DMS79 (cell line): ENCODE results near the gene MFSD6.
A peak's percentile ranks its signal among the peaks of the same experiment; 100 is the strongest.
"Not testable (repeated sequence)": the region's sequence is repeated elsewhere in the genome, so short reads cannot be mapped to it uniquely, and the experiment has no call there.

Experiments used
- DNase-seq: peaks from one replicate; lab custom pipeline; 2025; lab: John Stamatoyannopoulos, UW

Gene MFSD6

DNA sequence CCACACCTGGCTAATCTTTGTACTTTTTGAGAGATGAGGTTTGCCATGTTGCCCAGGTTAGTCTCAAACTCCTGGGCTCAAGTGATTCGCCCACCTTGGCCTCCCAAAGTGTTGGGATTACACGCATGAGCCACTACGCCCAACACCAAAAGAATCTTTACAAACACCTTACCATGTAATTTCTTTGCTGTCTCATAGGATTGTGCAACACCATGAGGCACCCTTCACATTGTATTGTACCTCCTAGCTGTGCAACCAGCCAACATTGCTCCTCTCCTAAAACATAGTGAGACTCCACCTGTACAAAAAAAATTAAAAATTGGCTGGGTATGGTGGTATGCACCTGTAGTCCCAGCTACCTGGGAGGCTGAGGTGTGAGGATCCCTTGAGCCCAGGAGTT lies 3.1 kb upstream of the MFSD6 start:
- DNase-seq = no peak

DNA sequence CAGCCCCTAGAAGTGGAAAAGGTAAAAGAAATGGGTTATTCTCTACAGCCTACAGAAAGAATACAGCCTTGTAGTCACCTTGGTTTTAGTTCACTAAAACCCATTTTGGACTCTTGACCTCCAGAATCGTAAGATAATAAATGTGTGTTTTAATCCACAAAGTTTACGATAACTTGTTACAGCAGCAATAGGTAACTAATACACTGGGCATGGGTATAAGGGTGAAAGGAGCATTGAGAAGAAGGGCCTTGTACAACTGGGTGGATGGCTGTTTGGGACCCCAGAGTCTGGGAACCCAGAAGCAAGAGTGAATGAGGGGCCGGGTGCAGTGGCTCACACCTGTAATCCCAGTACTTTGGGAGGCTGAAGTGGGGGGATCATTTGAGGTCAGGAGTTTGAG lies 2.2 kb upstream of the MFSD6 start:
- DNase-seq = no peak

DNA sequence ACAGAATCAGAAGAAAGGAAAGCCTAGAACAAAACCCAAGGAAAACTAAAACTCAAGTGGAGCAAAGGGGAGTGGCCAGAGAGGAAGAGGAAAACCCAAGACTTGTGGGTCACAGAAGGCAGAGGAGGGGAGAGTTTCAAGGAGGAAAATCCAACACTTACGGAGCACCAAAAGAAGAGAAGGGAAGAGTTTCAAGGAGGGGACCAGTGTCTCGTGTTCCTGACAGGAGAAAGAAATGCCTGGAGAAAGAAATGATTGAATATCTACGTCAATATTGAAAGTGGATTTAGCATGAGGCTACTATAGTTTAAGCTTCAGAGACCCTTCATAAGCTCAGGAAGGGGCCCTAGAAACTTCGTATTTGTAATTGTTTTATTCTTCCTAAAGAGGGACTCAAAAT lies 1.4 kb upstream of the MFSD6 start:
- DNase-seq = no peak

DNA sequence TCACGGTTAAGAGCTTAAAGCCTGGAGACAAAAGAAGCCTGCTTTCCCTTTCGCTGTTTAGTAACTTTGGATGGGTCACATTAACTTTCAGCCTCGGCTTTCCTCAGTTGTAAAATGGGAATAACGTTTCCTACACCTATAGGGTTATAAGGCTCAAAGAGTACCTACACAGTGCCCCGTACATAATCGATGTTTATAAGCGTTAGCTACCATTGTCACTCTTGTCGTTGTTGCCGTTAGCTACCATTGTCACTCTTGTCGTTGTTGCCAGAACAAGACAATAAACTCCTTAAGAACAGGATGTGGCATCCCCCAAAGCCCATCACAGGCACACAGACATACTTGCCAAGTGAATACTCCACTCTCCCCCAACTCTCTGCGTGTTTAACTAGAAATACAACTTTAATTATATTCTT lies 901 bp upstream of the MFSD6 start:
- DNase-seq = peak; percentile 11

DNA sequence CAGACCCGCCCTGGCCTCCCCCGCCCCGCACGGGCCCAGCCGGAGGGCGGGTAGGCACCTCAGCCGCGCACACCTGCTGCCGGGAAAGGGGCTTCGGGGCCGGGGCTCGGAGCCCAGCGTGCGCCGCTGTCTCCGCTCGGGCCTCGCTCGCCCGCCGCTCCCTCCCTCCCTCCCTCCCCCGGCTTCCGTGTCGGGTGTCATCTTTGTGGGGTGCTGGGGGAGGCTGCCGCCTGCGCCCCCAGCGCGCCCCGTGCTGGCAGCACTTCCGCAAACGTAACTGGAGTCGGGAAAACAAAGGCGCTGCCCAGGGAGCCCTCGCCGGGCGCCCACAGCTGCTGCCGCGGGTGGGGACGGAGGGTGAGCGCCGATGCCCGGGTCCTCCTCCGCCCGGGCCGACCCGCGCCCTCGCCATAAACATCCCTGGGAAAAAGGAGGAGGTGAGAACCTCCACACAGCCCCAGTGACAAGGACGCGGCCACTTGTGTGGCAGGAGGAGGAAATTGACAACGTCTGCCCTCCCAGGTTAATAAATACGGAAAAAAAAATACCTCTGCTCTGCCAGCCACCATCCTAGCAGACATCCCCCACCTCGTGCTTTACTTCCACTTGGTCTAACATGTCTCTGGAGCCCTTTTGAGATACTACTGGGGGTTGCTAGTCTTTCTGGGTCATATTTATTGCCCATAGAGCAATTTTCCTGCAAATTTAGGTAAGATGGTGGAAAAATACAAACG lies 550 bp downstream of the MFSD6 start:
- DNase-seq = peak; percentile 55

DNA sequence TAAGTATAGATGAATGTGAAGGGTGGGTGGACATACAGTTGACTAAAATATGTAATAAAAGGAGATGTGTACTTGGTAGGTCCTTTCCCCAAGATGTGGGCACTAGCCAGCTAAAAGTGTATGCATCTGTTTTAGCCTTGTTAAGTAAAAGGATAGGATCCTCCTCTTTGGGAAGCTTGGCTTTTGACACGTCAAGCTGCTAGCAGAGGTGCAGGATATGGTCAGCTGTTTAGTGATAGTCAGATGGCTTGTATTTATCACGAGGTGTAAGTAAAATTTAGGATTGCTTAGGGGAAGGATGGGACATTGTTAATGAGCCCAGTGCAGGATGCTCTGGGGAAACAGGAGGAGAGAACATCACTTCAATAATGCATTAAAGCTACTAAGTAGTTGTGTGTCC lies 1.5 kb downstream of the MFSD6 start:
- DNase-seq = no peak

DNA sequence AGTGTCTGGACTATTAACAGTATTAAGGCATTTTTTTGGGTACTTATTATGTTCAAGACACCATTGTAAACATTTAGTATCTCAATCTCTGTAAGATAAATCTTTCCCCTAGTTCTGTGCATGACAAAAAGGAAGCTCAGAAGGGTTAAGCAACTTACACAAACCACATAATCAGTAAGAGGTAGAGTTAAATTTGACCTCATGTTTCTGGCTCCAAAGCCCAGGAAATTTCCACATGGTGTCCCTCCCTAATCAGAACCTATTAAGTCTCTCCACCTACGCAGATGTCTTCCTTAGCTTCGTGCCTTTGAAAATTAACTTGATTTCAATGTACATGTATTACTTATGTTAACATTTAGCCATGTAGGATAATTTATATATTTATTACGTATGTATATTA lies 2.0 kb downstream of the MFSD6 start:
- DNase-seq = no peak

DNA sequence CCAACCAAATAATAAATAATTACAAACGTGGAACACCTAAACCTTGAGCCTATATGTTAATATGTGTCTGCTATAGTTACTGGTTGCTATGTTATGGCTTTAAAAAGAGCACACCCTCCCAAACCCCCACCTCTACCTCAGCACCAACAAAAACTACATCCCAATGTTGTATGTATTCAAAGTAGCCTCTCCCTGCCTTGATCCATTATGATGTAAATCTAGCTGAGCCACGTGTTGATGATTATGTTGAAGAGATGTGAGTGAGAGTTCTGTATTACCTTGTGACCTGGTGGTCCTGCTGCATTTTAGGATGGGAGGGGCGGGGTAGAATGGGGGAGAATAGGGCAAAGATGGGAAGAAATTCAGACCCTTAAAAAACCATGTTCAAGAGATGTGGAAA lies 4.8 kb downstream of the MFSD6 start:
- DNase-seq = no peak

DNA sequence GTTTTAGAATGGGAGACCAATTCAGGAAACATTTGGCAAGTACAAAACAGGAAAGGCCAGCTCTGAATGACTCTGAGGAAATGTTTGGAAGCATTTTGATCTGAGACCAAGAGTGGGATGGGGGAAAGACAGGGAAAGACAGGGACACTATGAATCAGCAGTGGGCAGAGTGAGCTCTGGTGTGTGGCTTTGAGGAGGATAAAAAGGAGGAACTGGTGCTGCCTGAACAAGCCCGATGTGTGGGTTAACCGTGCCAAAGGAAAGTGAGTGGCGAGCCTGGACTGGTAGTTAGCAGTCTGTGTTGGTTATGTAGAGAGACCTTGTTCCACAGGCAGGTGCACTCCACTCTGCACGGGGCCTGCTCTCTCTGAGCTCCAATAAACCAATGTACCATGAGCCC lies 5.3 kb downstream of the MFSD6 start:
- no peak for DNase-seq

DNA sequence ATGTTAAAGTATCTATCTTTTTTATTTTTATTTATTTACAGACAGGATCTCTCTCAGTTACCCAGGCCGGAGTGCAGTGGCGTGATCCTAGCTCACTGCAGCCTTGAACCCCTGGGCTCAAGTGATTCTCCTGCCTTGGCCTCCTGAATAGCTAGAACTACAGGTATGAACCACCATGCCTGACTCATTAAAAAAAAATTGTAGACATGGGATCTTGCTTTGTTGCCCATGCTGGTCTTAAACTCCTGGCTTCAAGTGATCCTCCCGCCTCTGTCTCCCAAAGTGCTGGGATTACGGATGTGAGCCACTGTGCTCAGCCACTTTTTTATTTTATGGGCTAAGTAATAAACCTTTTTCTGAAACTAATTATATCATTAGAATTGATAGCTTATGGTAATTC lies 7.1 kb downstream of the MFSD6 start:
- no peak for DNase-seq

DNA sequence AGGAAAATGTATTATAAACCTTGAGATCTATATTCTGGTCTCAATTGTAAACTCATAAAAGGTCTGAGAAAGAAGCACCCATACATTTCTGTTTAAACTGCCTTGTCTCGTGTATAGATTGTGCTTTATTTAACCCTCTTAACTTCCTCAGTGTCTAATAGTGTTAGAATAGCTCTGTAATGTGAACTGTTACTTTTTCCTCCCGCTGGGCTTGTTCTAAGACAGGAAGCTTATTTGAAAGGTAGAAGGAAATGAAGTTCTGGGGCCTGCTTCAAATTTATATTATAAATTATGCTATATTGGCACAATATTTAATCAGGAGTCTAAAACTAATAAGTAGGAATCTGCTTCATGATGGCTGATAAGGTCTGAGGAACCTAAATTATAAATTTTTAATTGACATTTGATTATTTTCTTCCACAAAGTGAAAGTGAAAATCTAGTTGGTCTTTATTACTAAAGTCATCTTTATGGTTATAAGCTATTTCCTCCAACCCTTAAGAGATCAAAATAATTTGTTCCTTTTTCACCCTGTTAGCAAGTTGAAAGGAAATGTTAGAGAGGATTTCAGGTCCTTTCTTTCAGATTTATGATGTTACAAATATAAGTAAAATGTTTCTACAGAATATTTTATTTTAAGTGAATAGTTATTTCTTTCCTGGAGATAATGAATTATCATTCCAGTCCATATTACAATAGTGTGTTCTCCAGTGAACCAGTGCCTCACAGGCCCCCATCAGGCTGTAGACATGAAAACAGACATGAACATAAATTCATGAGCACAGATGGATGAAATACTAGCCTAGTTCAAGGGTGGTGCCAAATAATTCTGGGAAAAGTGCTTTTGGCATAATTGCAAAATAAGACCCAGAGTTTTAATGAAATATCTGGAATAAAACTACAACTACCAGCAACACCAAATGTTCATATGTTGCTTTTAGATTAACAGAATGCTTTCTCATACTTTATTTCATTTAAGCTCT lies 7.9 kb downstream of the MFSD6 start:
- no peak for DNase-seq

DNA sequence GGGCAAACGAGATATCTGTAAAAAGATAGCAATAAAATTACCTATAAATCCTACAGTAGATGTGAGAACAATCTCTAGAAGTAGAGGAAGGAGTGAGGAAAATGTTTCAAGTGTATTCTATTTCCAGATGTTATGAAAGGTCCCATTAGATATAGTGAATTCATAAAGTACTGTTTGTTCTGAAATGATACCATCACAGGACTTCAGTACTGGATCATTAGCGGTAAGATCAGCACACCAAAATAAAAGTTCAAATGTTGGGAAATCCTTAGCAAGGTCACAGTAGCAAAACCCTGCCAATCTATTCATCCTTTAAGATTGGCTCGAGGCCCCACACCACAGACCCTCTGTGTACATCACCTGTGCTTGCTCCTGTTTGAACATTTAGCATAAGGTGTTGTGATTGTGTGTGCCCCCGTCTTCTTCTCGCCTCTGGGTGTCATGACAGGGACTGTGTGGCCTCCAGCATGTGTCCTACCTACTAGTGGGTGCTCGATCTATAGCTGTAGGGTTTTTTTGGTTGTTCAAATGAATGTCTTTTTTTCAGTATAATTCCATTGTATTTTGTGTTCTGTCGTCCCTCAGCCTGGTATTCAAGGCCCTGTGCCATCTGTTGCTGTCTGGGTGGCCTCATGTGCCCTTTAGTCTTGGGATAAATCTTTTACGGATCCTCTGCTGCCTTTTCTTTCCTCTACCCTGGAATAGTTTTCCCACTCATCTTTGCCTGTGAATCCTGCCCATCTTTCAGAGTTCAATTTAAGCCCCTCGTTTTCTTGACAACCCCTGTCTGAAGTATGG lies 9.1 kb downstream of the MFSD6 start:
- no peak for DNase-seq

DNA sequence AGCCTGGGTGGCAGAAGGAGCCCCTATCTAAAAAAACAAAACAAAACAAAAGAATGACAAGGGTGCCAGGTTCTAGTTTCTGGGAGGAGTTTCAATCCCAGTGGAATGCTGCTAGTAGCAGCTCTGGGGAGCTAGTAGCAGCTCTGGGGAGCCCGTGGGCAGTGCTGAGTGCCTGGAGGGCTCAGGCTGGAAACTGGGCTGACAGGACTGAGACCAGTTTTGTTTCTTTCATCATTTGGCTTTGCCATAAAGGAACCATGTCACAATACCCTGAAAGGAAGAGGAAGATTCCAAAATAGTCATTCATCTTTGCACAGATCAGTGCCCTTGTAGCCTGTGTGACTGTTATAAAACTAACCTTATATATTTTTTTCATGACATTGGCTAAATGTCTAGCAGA lies 10.6 kb downstream of the MFSD6 start:
- DNase-seq = no peak

DNA sequence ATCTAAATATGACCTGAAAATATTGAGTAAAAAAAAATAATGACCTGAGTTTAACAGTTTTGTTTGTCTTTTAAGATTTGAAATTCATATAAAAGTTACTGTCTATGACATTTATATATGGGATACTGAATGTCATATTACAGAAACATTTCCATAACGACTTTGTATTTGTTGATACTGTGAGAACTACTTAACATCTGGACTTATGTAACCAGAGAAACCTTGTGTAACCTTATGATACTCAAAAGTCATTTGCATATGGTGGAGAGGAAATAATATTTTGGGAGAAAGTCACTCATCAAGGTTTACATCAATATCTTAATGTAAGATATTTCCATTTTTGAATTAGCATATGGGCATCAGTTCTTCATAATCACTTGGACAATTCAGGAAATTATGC lies 12.6 kb downstream of the MFSD6 start:
- no peak for DNase-seq

DNA sequence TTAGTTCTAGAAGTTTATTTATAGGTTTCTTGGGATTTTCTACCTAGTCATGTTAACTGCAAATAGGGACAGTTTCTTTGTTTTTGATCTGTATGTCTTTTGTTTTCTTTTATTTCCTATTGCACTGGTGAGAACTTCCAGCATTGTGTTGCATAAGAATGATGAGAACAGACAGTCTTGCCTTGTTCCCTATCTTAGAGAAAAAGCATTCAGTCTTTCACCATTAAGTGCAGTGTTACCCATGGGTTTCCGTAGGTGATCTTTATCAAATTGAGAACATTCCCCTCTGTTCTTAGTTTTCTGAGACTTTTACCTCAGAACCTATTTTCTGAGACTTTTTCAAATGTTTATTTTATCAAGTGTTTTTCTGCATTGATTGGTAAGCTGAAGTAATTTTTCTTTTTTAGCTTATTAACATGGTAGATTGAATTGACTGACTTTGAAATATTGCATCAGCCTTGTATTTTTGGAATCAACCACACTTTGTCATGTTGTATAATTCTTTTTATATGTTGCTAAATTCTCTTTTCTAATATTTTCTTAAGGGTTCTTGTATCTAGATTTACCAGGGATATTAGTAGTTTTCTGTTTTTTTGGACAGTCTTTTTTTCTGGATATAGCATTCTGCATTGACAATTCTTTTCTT lies 17.2 kb downstream of the MFSD6 start:
- no peak for DNase-seq

DNA sequence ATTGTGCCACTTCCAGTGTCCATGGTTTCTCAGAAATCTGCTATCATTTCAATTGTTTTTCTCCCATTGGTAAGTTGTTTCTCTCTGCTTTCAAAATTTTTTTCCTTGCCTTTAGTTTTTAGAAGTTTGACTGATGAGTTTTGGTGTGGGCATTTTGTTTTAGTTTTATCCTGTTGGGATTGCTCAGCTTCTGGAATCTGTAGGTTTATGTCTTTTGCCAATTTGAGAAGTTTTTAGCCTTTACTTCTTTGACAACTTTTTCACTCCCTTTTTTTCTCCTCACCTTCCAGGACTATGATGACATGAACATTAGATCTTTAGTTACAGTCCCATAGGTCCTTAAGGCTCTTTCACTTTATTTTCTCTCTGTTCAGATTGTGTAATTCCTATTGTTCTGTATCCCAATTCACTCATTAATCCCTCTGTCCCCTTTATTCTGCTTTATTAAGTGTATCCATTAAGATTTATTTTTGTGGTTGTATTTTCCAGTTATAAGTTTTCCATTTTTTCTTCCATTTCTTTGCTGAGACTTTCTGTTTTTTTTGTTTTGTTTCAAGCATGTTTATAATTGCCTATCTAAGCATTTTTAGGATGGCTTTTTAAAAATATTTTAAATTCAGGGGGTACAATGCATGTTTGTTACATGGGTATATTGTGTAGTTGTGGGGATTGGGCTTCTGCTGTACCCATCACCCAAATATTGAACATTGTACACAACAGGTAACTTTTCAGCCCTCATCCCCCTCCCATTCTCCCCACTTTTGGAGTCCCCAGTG lies 17.9 kb downstream of the MFSD6 start:
- DNase-seq = no peak

DNA sequence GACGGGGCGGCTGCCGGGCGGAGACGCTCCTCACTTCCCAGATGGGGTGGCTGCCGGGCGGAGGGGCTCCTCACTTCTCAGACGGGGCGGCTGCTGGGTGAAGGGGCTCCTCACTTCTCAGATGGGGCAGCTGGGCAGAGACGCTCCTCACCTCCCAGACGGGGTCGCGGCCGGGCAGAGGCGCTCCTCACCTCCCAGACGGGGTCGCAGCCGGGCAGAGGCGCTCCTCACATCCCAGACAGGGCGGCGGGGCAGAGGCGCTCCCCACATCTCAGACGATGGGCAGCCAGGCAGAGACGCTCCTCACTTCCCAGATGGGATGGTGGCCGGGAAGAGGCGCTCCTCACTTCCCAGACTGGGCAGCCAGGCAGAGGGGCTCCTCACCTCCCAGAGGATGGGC lies 22.7 kb downstream of the MFSD6 start:
- not testable (repeated sequence) for DNase-seq

DNA sequence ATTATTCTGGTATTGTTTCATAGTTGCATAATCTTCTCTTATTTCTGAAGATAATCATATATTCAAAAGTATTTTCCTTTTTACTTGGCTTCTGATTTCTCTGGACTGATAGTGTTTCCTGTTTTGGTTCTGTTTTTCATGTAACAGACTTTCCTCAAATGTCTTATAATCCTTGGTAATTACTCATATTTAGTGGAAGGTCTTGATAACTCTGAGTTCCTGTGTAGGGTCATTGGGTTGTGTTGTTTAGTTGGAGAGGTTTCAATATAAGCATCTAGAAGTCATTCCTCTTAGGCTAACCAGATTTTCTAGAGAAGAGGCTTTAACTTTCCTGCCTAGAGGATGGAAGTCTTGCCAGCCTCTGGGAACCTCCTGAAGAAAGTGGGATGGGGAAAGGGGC lies 23.8 kb downstream of the MFSD6 start:
- DNase-seq = no peak

DNA sequence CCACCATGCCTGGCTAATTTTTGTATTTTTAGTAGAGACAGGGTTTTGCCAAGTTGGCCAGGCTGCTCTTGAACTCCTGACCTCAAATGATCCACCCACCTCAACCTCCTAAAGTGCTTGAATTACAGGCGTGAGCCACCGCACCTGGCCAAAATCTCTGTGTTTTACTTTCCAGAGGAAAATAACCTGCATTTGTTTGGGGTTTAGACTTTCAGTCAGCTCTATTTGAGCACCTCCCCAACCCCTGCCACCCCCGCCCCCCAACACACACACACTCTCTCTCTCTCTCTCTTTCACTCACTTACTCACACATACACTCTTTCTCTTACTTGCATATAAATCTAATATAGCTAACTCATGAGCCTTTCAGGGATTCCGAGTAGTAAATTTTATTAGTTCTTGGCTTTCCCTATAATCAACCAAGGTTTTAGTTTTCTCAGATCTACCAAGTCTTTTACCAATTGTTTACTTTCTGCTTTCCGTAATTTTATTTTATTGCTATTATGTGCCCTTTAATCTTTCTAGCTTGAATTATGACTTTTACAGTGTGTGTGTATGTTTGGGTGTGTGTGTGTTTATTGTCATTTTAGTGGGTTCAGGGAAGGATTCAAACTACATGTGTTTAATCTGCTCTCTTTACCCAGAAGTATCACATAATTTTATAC lies 24.5 kb downstream of the MFSD6 start:
- no peak for DNase-seq

DNA sequence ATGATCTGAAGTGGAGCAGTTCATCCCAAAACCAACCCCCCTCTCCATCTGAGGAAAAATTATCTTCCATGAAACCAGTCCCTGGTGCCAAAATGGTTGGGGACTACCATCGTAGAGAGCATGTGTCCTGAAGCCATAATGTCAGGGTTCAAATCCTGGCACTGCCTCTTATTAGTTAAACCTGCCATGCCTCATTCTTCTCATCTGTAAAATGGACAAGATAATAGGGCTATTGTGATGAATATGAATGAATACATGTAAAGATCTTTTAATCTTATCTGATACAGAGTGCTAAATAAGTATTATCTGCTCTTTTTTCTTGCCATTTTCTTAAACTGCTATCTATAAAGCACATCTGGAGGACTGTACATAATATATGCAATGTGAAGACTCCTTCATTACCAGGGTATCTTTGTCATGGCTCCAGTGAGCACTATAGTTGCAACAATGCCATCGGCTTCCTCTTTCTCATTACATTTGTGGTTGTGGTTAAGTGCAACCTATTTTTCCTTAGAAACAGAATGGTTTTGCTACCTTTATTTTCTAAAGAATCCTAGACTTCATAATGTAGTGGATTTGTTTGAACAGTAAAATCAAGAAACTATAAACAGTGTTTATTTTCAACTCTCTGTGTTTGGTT lies 27.0 kb downstream of the MFSD6 start:
- no peak for DNase-seq
